ENCODE measurements around the gene NOP53.

The NOP53 gene

GRCh38 chr19:47778049-47778953 is 33.0 kb downstream of the NOP53 start, which contains the start of gene SELENOW:
SELENOW (plus strand) TSS chr19:47778703; CDS start chr19:47778786, 83 bp downstream.
- Histone ChIP-seq H3K4me2 (ENCODE audit: low read length) (peak within 1 kb of the TSS; percentile 86), H3K4me1 (no peaks in the 10 kb centered on the region)

GRCh38 chr19:47778954-47779351 is 33.6 kb downstream of the NOP53 start:
- H3K9me3 ChIP-seq (ENCODE audit: control insufficient read depth, low read length): no peaks in the 10 kb centered on the region
- H3K27me3 ChIP-seq (ENCODE audit: control insufficient read depth, insufficient read depth, low read length): no peaks in the 10 kb centered on the region
- peak overlapping the region; percentile 94 for H2AFZ ChIP-seq
- H3K79me2 ChIP-seq: no peaks in the 10 kb centered on the region
- peak overlapping the region; percentile 32 for H3K9ac ChIP-seq
- H3K36me3 ChIP-seq (ENCODE audit: control insufficient read depth, insufficient read depth, low read length): no peaks in the 10 kb centered on the region
- no peak for TF ChIP-seq CTCF (IDR thresholded peaks at IDR 0.05)
- H3K27ac ChIP-seq: peak overlapping the region; percentile 84
- H3K4me3 ChIP-seq (ENCODE audit: low read depth, low read length): peak overlapping the region; percentile 87
- no peaks in the 10 kb centered on the region for H3K4me1 ChIP-seq
- peak overlapping the region; percentile 86 for H3K4me2 ChIP-seq (ENCODE audit: low read length)

More at GRCh38 chr19:47778049-47778953, 33.0 kb downstream of the NOP53 start, which contains the start of gene SELENOW:
- Histone ChIP-seq H3K4me3 (ENCODE audit: low read depth, low read length) (peak within 1 kb of the TSS; percentile 87), H3K9me3 (ENCODE audit: control insufficient read depth, low read length) (no peaks in the 10 kb centered on the region), H3K36me3 (ENCODE audit: control insufficient read depth, insufficient read depth, low read length) (no peaks in the 10 kb centered on the region), H3K9ac (peak within 1 kb of the TSS; percentile 32), H3K27me3 (ENCODE audit: control insufficient read depth, insufficient read depth, low read length) (no peaks in the 10 kb centered on the region), H3K27ac (peak within 1 kb of the TSS; percentile 84), H3K79me2 (no peaks in the 10 kb centered on the region), H2AFZ (peak within 1 kb of the TSS; percentile 94)
- TF ChIP-seq CTCF (IDR thresholded peaks at IDR 0.05): no peak

DNA sequence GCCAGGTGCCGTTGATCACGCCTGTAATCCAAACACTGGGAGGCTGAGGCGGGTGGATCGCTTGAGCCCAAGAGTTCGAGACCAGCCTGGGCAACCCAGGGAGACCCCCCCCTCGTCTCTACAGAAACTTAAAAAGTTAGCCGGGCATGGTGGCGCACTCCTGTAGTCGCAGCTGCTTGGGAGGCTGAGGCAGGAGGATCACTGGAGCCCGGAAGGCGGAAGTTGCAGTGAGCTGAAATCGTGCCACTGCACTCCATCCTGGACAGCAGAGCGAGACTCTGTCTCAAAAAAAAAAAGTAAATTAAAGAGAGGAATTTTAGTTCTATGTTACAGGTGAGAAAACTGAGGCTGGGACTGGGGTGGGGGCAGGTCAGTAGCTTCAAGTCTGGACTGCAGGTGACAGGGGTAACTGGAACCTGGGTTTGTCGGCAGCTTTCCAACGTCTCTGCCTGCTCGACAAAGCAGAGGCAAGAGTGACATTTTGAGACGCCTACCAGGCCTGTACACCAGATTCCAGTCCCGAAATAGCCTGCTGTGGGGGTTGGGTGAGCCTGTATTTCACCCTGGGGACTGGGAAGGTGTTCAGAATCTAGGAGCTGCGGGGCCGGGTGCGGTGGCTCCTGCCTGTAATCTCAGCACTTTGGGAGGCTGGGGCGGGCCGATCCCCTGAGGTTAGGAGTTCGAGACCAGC is 34.3 kb downstream of the NOP53 start:
- no peaks in the 10 kb centered on the region for H3K4me1 ChIP-seq
- H3K9me3 ChIP-seq (ENCODE audit: control insufficient read depth, low read length): no peaks in the 10 kb centered on the region
- H3K4me2 ChIP-seq (ENCODE audit: low read length): peak overlapping the region; percentile 86
- TF ChIP-seq CTCF (IDR thresholded peaks at IDR 0.05): no peak
- no peaks in the 10 kb centered on the region for H3K79me2 ChIP-seq
- H3K27me3 ChIP-seq (ENCODE audit: control insufficient read depth, insufficient read depth, low read length): no peaks in the 10 kb centered on the region
- H3K9ac ChIP-seq: no peak overlapping the region
- H3K27ac ChIP-seq: no peak overlapping the region
- no peak overlapping the region for H2AFZ ChIP-seq
- no peaks in the 10 kb centered on the region for H3K36me3 ChIP-seq (ENCODE audit: control insufficient read depth, insufficient read depth, low read length)
- peak overlapping the region; percentile 87 for H3K4me3 ChIP-seq (ENCODE audit: low read depth, low read length)

DNA sequence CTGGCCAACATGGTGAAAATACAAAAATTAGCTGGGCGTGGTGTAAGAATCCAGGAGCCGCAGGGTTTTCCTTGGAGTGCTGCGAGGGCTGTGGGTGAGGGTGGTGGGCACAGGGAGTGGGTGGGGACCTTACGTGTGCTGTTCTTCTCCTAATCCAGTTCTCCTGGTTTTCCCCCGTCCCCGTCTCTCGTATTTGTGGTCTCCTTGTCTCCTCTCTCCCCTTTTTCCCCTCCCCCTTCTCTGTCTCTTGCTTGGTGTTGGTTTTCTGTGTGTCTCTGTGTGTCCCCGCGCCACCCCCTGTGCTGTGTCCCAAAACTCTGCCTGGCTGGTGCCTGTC is 34.8 kb downstream of the NOP53 start:
- Histone ChIP-seq H3K4me3 (ENCODE audit: low read depth, low read length) (peak overlapping the region; percentile 87), H3K4me1 (no peaks in the 10 kb centered on the region), H3K27ac (no peak overlapping the region), H3K36me3 (ENCODE audit: control insufficient read depth, insufficient read depth, low read length) (no peaks in the 10 kb centered on the region), H3K9me3 (ENCODE audit: control insufficient read depth, low read length) (no peaks in the 10 kb centered on the region), H3K79me2 (no peaks in the 10 kb centered on the region), H2AFZ (no peak overlapping the region), H3K4me2 (ENCODE audit: low read length) (peak overlapping the region; percentile 86), H3K9ac (no peak overlapping the region), H3K27me3 (ENCODE audit: control insufficient read depth, insufficient read depth, low read length) (no peaks in the 10 kb centered on the region)
- TF ChIP-seq CTCF (IDR thresholded peaks at IDR 0.05): no peak
